Endothelial cell of umbilical vein (primary cell): ENCODE data around the gene MAPT. TPM values are rescaled to one million over a fixed set of nuclear protein-coding genes. Genes with fewer than 3 reads are reported as not detected.
"Not testable (repeated sequence)": the region's sequence is repeated elsewhere in the genome, so short reads cannot be mapped to it uniquely, and the experiment has no call there.

Experiments
- BruUV-seq: library from RNA; stranded (reverse); fragments of 400-500 nt; replicated peaks from 2 replicates; lab custom pipeline; 2021; lab: Mats Ljungman, UMichigan
- CTCF ChIA-PET: fragments of 300-600, 350-600 bp; sonication (Branson Sonifier 250); formaldehyde crosslinking; loops from one replicate; lab custom pipeline; 2021; ENCODE audit warnings: antibody characterized with exemption, inconsistent platforms; lab: Charles Lee
- POLR2A ChIA-PET: fragments of 300-600, 350-600 bp; sonication (Branson Sonifier 250); formaldehyde crosslinking; loops from one replicate; lab custom pipeline; 2021; ENCODE audit warnings: antibody characterized with exemption, inconsistent platforms; lab: Charles Lee
- DNase-seq: peaks from one replicate; pipeline ENCODE4 v3.0.0-alpha.2; 2011; ENCODE audit warnings: low read depth, low spot score
- FAIRE-seq: peaks from 2 replicates; lab custom pipeline; 2011; peaks lifted over from hg19 to GRCh38; lab: Jason Lieb, UNC
- H2AFZ ChIP-seq: 2 replicates; pipeline ENCODE4 v1.6.0; 2012; ENCODE audit warnings: low read depth, low read length, control low read depth, inconsistent platforms
- H3K27ac ChIP-seq: 2 replicates; pipeline ENCODE4 v1.5.1; 2011; ENCODE audit warnings: low read depth, mild to moderate bottlenecking, control low read depth, low read length, moderate library complexity; ENCODE audit not compliant: insufficient read depth
- H3K27me3 ChIP-seq, 2 experiments: 2 replicates each; pipeline versions ENCODE4 v1.6.0 to v1.6.1; 2011; ENCODE audit warnings: low read length in 2 of 2, mixed read lengths in 1 of 2; ENCODE audit not compliant: control insufficient read depth in 2 of 2, insufficient read depth in 2 of 2
- H3K36me3 ChIP-seq, 2 experiments: 2 replicates in 1 of 2; 3 replicates in 1 of 2; pipeline ENCODE4 v1.5.1; 2011; ENCODE audit warnings: low read length in 2 of 2, mild to moderate bottlenecking in 1 of 2, moderate library complexity in 1 of 2; ENCODE audit not compliant: control insufficient read depth in 2 of 2, insufficient read depth in 2 of 2; ENCODE audit errors: extremely low read depth in 1 of 2
- H3K4me1 ChIP-seq: 3 replicates; pipeline ENCODE4 v1.5.1; 2011; ENCODE audit warnings: mild to moderate bottlenecking, low read length; ENCODE audit not compliant: control insufficient read depth, insufficient read depth; ENCODE audit errors: extremely low read depth
- H3K4me2 ChIP-seq: 2 replicates; pipeline ENCODE4 v1.6.1; 2011; ENCODE audit warnings: low read length, control low read depth, mixed read lengths; ENCODE audit not compliant: insufficient read depth
- H3K4me3 ChIP-seq, 3 experiments: fragments of 200-600 bp in 1 of 3; sonication (generic), shearing (Covaris generic) in 1 of 3; replicated peaks in 1 of 3; 2 replicates each; pipeline ENCODE4 v1.5.1; 2011 to 2016; ENCODE audit warnings: control low read depth in 3 of 3, low read length in 3 of 3, mild to moderate bottlenecking in 2 of 3, inconsistent platforms in 1 of 3, low read depth in 1 of 3, moderate library complexity in 1 of 3; ENCODE audit not compliant: insufficient read depth in 1 of 3
- H3K79me2 ChIP-seq: 2 replicates; pipeline ENCODE4 v1.6.0; 2012; ENCODE audit warnings: low read length, inconsistent platforms; ENCODE audit not compliant: control insufficient read depth, insufficient read depth
- H3K9ac ChIP-seq: replicated peaks from 2 replicates; pipeline ENCODE3; 2011; ENCODE audit warnings: low read length, control low read depth; ENCODE audit not compliant: insufficient read depth; ENCODE audit errors: extremely low read depth
- H3K9me1 ChIP-seq: replicated peaks from 3 replicates; pipeline ENCODE4 v1.6.0; 2011; ENCODE audit warnings: mild to moderate bottlenecking, low read length; ENCODE audit not compliant: control insufficient read depth, insufficient read depth; ENCODE audit errors: extremely low read depth
- H3K9me3 ChIP-seq: replicated peaks from 2 replicates; pipeline ENCODE4 v1.5.1; 2012; ENCODE audit warnings: low read length, inconsistent platforms; ENCODE audit not compliant: control insufficient read depth, insufficient read depth
- H4K20me1 ChIP-seq: replicated peaks from 2 replicates; pipeline ENCODE3; 2011; ENCODE audit warnings: mild to moderate bottlenecking, low read length; ENCODE audit not compliant: control insufficient read depth, insufficient read depth; ENCODE audit errors: extremely low read depth
- CTCF ChIP-seq, 2 donors: IDR thresholded peaks; 1 replicate in 1 of 2; 2 replicates in 1 of 2; pipeline ENCODE4 v1.5.1; 2011; ENCODE audit warnings: low read length in 2 of 2, mild to moderate bottlenecking in 2 of 2, moderate library complexity in 2 of 2, control low read depth in 1 of 2, inconsistent platforms in 1 of 2, low read depth in 1 of 2; ENCODE audit not compliant: insufficient read depth in 1 of 2; ENCODE audit errors: extremely low read depth in 1 of 2
- dilution Hi-C: fragments of 300-500 bp; cut with MboI; formaldehyde crosslinking; loops from one replicate; pipeline ENCODE4 v1.15.0; 2019; ENCODE audit warnings: low sequenced_read_pairs; ENCODE audit not compliant: extremely low pct_ligation_motif_present
- intact Hi-C: fragments of 100-400 bp; cut with micrococcal nuclease; formaldehyde crosslinking; loops from one replicate; pipeline ENCODE4 v1.10.0; 2022
- polyA plus RNA-seq, 4 experiments: library from polyadenylated mRNA; depleted of rRNA in 3 of 4; stranded (reverse) in 3 of 4; unstranded in 1 of 4; fragments of >200 nt; gene quantifications; 2 replicates each; pipeline versions ENCODE4 v1.2.1 to v1.2.3, GENCODE V29; 2011 to 2012; ENCODE audit warnings: missing spikeins in 1 of 4
- total RNA-seq: library from RNA; stranded (reverse); gene quantifications from 2 replicates; pipeline ENCODE4 v1.2.3, GENCODE V29; 2021

Gene MAPT
- total and polyA plus RNA-seq, 2 donors (not counting 3 experiments of a cell fraction or from before 2014, with no cell fraction given) = 0.04 to 0.51 TPM

- Histone ChIP-seq H3K27me3 (no peaks in the 10 kb centered on the region), H3K4me3 (no peak overlapping the region), H3K79me2 (no peaks in the 10 kb centered on the region), H3K9me3 (no peaks in the 10 kb centered on the region), H4K20me1 (no peaks in the 10 kb centered on the region), H3K36me3 (peaks cover 0 to 5% of the 10 kb centered on the region in 2 experiments), H3K4me1 (no peaks in the 10 kb centered on the region), H3K9me1 (no peaks in the 10 kb centered on the region), H2AFZ (no peak overlapping the region), H3K27ac (no peak overlapping the region), H3K9ac (no peak overlapping the region), H3K4me2 (no peak overlapping the region)
- no peak for TF ChIP-seq CTCF (IDR thresholded peaks at IDR 0.05; ENCODE audit: extremely low read depth in 1 of 2, insufficient read depth in 1 of 2, low read depth in 1 of 2, low read length in 2 of 2)
- intact Hi-C loops = no loop called here
- ChIA-PET CTCF (interaction anchor here (2.1 kb wide), 1 partner anchor 23 kb away, joined by 7 read pairs; no protein-coding TSS in a partner anchor), POLR2A (no interaction called here)
- dilution Hi-C loops = no loop called here
- FAIRE-seq (no peak), DNase-seq (no peak)
- BruUV-seq = no TSS peak
Measured at GRCh38 chr17:46020998-46021397, 126.6 kb downstream of the MAPT start.

- H3K4me3 ChIP-seq, dilution Hi-C loops, H3K9me3 ChIP-seq, H3K9me1 ChIP-seq, DNase-seq, H4K20me1 ChIP-seq, BruUV-seq, H3K27me3 ChIP-seq, CTCF ChIA-PET, POLR2A ChIA-PET, H3K4me2 ChIP-seq, H3K36me3 ChIP-seq, intact Hi-C loops, H3K27ac ChIP-seq, FAIRE-seq, H3K4me1 ChIP-seq, H2AFZ ChIP-seq, H3K9ac ChIP-seq, H3K79me2 ChIP-seq: not testable (repeated sequence)
Measured at GRCh38 chr17:46023366-46023765, 129.0 kb downstream of the MAPT start.
